GM13976 (cell line): ENCODE results near the gene LRMDA.

Experiments used
- DNase-seq: peaks from one replicate; pipeline ENCODE4 v3.0.0; 2012; ENCODE audit warnings: low spot score
- in situ Hi-C: fragments of 300-500 bp; cut with MboI; formaldehyde crosslinking; loops from one replicate; pipeline ENCODE4 v1.12.0; 2022; ENCODE audit warnings: low sequenced_read_pairs, mixed read lengths, inconsistent platforms; ENCODE audit not compliant: unreplicated experiment
- TF ChIP-seq, protein P1 (sequence below): IDR thresholded peaks from 2 replicates; pipeline ENCODE4 v1.5.1; 2012; ENCODE audit warnings: borderline replicate concordance, mild to moderate bottlenecking; ENCODE audit not compliant: insufficient read depth; ENCODE audit errors: extremely low read depth, missing control alignments, control extremely low read depth

Gene LRMDA

GRCh38 chr10:76068856-76069255 lies 637.4 kb downstream of the LRMDA start:
- TF ChIP-seq, protein P1, sequence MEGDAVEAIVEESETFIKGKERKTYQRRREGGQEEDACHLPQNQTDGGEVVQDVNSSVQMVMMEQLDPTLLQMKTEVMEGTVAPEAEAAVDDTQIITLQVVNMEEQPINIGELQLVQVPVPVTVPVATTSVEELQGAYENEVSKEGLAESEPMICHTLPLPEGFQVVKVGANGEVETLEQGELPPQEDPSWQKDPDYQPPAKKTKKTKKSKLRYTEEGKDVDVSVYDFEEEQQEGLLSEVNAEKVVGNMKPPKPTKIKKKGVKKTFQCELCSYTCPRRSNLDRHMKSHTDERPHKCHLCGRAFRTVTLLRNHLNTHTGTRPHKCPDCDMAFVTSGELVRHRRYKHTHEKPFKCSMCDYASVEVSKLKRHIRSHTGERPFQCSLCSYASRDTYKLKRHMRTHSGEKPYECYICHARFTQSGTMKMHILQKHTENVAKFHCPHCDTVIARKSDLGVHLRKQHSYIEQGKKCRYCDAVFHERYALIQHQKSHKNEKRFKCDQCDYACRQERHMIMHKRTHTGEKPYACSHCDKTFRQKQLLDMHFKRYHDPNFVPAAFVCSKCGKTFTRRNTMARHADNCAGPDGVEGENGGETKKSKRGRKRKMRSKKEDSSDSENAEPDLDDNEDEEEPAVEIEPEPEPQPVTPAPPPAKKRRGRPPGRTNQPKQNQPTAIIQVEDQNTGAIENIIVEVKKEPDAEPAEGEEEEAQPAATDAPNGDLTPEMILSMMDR, result no peak
- no peak for DNase-seq
- in situ Hi-C loops, result no loop called here

- TF ChIP-seq, protein P1, result no peak
- no peak for DNase-seq
- in situ Hi-C loops, result no loop called here
Measured at GRCh38 chr10:76070916-76071315, 639.5 kb downstream of the LRMDA start.

GRCh38 chr10:76071653-76072365 lies 640.4 kb downstream of the LRMDA start:
- in situ Hi-C loops, result no loop called here
- DNase-seq, result no peak
- TF ChIP-seq, protein P1, result no peak

GRCh38 chr10:76072384-76072783 lies 641.0 kb downstream of the LRMDA start:
- in situ Hi-C loops, result no loop called here
- TF ChIP-seq, protein P1, result no peak
- DNase-seq, result no peak

DNA sequence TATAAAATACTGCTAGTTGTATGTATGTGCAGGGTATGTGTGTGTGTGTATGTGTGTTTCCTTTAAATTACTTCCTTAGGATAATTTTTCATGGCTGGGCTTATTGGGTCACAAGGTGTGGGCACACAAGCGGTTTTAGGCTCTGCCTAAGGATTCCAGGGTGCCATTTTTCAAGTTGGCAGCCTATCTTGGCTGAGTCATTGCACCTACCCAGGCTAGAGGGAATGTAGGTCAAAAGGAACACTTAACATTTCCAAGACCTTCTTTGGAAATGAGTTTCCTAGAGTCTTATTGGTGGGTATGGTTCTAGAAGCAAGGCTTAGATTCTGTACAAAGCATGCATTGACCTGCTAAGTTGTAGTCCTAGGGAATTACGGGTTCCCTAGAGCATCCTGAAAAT lies 642.1 kb downstream of the LRMDA start:
- TF ChIP-seq, protein P1, result no peak
- in situ Hi-C loops, result no loop called here
- no peak for DNase-seq

GRCh38 chr10:76074659-76075058 lies 643.2 kb downstream of the LRMDA start:
- in situ Hi-C loops, result no loop called here
- DNase-seq, result no peak
- TF ChIP-seq, protein P1, result no peak
